IPS DF 4.7 (cell line): Measurements from ENCODE around the gene KATNAL1.
A peak's percentile ranks its signal among the peaks of the same experiment; 100 is the strongest.

Experiments used
- DNase-seq: peaks from one replicate; pipeline ENCODE4 v3.0.0-alpha.2; 2013; ENCODE audit warnings: low spot score; ENCODE audit errors: extremely low read depth

KATNAL1 gene

DNA sequence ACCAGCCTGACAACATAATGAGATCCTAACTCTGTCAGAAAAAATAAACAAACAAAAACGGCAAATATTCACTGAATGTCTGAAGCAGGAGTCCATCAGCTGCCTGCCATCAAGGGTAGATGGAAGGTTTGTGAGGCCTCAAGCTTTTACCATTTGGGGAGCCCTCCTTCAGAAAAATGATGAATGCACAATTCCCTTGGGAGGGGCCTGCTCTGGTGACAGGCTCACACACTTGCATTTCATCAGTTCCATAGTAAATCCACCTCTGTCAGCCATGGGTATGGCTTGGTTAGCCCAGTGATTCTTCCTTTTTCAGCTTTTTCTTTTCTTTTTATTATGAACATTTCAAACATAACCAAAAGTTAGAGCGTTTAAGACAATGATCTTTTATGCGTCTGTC lies 26.3 kb upstream of the KATNAL1 start:
- no peak for DNase-seq

DNA sequence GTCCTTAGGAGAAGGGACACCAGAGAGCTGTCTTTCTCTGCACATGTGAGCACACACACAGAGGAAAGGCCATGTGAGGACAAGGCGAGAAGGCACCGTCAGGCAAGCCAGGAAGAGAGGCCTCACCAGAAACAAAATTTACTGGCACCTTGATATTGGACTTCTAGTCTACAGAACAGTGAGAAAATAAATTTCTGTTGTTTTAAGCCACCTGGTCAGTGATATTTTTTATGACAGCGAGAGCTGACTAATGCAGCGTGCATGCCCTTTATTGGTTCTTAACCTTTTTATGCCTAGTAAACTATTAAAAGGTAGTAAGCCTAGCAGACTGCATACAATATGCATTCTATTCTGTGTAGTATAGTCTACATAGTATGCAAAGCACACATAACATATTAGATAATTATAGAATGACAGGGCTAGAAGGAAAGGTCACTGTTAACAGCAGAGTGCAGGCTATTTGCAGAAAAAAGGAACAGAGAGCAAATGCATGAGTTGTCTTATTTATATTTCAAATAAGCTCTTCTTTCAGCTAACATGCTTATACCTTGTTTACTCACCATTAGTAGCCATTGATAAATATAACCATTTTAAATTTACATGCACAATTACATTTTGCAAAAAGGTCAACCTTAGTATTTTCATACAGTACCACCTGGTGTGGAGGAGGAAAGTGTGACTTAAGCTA lies 25.2 kb upstream of the KATNAL1 start:
- no peak for DNase-seq

DNA sequence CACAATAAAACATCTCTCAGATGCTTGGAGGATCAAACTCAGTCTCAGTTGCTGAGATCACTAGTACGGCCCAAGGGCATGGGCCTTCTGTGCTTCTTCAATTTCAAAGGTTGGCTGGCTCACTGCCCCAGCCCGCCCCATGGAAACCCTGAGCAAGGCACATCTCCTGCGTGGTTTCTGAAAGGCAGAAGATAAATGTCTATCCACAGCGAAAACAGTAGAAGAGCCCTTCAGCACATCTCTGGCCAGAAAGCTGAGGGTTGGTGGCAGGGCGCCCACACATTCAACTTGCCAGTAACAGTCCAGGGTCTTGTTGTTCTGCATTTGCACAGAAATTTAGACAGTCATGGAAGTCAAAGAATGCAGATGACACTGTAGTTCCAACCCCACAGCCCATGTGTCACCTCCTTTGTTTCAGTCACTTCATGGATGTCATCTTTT lies 24.0 kb upstream of the KATNAL1 start:
- DNase-seq, result no peak

DNA sequence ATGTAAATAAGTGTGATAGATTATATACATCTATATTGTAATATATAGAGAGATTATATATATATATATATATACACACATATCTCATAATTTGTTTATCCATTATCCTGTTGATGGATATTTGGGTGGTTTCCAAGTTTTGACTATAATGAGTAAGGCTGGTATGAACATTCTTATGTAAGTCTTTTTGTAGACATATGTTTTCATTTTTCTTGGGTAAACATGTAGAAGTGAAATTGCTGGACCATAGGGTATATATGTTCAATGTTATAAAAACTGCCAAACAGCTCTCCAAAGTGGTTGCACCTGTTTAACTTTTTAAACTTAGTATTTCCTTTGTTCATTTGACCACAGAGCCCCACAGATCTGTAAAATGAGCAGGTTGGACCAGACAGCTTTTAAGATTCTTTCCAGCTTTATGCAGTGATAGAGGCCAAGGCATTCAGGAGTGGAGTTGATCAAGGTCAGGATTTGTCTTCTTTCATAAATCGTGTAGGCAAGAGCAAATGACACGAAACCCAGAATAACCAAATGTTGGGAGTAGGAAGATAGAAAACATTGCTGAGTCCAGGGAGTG lies 21.7 kb upstream of the KATNAL1 start:
- DNase-seq, result no peak

DNA sequence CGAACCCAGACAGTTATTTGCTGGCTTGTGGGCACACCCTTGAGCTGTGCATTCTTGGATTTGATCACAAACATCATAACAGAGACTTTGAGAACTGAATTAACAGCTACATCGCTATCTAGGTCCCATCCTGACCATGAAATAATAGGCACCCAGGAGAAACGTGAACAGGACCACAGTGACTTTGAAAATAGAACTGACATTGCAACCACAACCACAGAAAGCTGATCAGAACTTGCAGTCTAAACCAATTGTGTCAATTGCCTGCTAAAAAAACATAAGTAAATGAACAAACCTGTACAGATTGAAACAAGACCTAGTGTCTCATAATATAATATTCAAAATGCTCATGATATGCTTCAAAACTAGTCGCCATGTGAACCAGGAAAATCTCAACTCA lies 18.3 kb upstream of the KATNAL1 start:
- no peak for DNase-seq

GRCh38 chr13:30323524-30323923 lies 16.2 kb upstream of the KATNAL1 start:
- no peak for DNase-seq

- no peak for DNase-seq
These were observed 15.1 kb upstream of the KATNAL1 start for GRCh38 chr13:30322428-30322827.

GRCh38 chr13:30321256-30321655 lies 13.9 kb upstream of the KATNAL1 start:
- DNase-seq, result no peak

- DNase-seq, result no peak
These were observed 12.3 kb upstream of the KATNAL1 start for GRCh38 chr13:30319655-30320054.

- DNase-seq, result no peak
These were observed 11.8 kb upstream of the KATNAL1 start for GRCh38 chr13:30319130-30319529.

- no peak for DNase-seq
These were observed 10.7 kb upstream of the KATNAL1 start for GRCh38 chr13:30318026-30318425.

DNA sequence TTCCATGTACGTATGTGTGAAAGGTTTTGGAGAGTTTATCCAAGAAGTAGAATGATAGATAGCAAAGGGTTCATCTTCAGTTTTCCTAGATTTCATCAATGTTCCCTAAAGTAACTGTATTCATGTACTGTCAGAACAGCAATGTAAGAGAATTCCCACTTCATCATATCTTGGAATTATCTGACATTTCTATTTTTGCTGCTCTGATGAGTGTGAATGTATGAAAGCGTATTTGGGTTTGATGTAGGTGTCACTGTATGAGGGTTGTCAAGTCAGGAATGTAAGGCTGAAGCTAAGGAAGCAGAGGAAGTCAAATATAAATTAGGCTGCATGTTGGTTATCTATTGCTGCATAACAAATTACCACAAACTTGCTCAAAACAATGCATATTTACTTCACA lies 7.2 kb upstream of the KATNAL1 start:
- DNase-seq, result no peak

GRCh38 chr13:30314069-30314468 lies 6.7 kb upstream of the KATNAL1 start:
- no peak for DNase-seq

DNA sequence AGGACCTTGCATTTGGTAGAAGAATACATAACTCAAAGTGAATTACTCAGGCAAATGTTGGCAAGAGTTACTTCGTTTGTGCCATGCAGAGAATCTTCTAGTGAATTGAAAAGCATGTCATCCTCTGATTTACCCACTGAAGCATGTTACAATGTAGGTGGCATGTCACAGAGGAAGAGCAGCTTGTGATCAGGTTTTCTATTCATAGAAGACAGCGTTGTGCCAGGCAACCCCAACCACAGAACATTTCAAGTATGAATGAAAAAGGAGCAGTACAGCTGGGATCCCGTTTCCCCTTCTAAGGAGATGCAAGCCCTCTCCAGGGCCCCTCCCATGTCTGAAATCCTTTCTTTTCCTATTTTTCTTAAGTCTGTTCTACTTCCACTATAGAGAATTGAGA lies 6.0 kb upstream of the KATNAL1 start:
- DNase-seq, result no peak

- DNase-seq, result no peak
These were observed 5.6 kb upstream of the KATNAL1 start for GRCh38 chr13:30312904-30313303.

GRCh38 chr13:30308548-30308947 lies 1.2 kb upstream of the KATNAL1 start:
- no peak for DNase-seq

- no peak for DNase-seq
These were observed 580 bp upstream of the KATNAL1 start for GRCh38 chr13:30307971-30308290.

DNA sequence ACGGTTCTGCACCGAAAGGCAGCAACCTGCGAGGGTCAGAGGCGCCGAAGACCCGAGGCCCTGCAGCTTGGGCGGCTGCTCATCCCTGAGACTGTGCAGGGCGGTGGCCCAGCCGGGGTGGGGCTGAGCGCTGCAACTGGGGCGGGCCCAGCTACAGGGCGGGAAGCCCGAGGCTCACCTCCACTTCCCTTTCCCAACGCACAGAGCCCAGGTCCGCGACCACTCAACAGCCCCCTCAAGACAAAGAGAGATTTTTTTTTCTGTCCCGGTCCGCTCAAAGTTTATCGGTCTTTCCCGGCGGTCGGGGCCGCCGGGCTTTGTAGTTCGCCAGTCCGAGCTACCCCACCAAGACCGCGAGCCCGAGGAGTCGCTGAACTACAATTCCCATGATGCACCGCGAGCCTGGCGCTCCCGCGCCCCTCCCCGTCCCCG lies 573 bp downstream of the KATNAL1 start:
- DNase-seq, result peak; percentile 75

DNA sequence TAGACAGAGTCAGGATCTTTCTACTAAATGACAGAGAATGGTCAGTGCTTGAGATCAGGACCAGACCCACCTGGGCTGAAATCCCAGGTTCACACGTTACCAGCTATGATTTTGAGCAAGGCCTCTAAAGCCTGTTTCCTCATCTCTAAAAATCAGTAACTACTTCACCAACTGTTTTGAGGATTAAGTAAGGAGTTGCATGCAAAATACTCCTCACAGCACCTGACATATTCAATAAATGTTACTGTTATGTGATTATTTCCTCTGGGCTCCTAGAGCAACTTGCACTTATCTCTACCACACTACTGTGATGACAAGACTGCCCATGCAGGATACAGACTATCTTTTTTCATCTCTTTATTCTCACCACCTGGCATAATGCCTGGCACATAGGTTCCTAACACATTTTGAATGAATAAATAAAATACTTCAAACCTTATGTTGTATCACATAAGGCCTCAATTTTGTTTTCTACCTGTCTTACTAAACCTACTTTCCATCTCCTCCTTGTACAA lies 1.8 kb downstream of the KATNAL1 start:
- no peak for DNase-seq

DNA sequence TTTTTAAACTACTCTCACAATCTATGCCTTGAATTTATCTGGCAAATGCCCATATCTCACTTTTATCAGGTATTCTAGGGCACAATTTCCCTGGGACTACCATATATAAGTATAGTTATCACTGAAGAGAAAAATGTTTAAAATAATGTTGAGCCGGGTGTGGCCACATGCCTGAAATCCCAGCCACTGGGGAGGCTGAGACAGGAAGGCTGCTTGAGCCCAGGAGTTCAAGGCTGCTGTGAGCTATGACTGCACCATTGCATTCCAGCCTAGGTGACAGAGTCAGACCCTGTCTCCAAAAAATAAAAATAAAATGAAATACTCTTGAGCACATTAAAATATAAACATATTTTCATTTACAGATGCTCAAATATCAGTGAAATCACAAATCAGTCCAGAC lies 4.1 kb downstream of the KATNAL1 start:
- no peak for DNase-seq

DNA sequence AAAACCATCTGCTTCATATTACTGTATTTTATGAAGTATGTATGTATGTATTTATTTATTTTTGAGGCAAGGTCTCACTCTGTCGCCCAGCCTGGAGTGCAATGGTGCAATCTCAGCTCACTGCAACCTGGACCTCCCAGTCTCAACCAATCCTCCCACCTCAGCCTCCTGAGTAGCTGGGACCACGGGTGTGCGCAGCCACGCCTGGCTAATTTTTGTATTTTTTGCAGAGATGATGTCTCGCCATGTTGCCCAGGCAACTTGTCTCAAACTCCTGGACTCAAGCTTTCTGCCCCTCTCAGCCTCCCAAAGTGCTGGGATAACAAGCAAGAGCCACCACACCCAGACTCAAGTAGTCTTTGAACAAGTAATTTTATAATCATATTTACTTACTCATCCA lies 5.5 kb downstream of the KATNAL1 start:
- DNase-seq, result no peak

DNA sequence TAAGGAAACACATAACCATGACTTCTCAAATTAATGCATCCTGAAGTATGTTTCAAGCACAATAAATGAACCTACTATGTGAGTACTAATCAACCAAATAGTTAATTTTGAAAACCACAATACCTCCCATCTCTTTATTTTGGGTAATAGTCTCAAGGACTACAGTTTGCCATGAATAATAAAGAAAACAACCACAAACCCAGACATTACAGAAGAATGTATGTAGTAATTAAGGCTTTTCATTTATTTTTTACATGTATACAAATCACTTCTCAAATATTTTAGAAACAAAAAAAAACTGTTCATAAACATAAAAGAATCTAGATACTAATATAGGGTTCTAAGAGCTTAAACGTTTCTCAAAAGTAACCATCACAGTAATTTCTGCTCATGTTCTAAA lies 6.8 kb downstream of the KATNAL1 start:
- DNase-seq, result no peak

- DNase-seq, result no peak
These were observed 7.6 kb downstream of the KATNAL1 start for GRCh38 chr13:30299786-30300185.
